MCF 10A (cell line): ENCODE data around the gene SLC44A5. TPM values are rescaled to one million over a fixed set of nuclear protein-coding genes. Genes with fewer than 3 reads are reported as not detected.
"Not testable (repeated sequence)": the region's sequence is repeated elsewhere in the genome, so short reads cannot be mapped to it uniquely, and the experiment has no call there.

ENCODE experiments used
- Bru-seq: library from RNA; stranded (reverse); fragments of 400-500 nt; gene quantifications from one replicate; lab custom pipeline; 2021; lab: Mats Ljungman, UMichigan
- BruChase-seq, 2 experiments: library from RNA; stranded (reverse); fragments of 400-500 nt; gene quantifications; one replicate each; lab custom pipeline; 2021; lab: Mats Ljungman, UMichigan
- BruUV-seq: library from RNA; stranded (reverse); fragments of 400-500 nt; replicated peaks from 2 replicates; lab custom pipeline; 2021; lab: Mats Ljungman, UMichigan
- CTCF ChIA-PET: fragments of 300-600 bp; sonication (Branson Sonifier 250); formaldehyde crosslinking; extraction: SDS; loops from one replicate; lab custom pipeline; 2021; ENCODE audit warnings: antibody characterized with exemption, inconsistent platforms; lab: Yijun Ruan, JAX
- POLR2A ChIA-PET: fragments of 300-600, 350-650 bp; sonication (Branson Sonifier 250); formaldehyde crosslinking; extraction: SDS; loops from one replicate; lab custom pipeline; 2020; ENCODE audit warnings: antibody characterized with exemption, inconsistent platforms; lab: Yijun Ruan, JAX
- DNase-seq: peaks from one replicate; pipeline ENCODE4 v3.0.0-alpha.2; 2018; ENCODE audit not compliant: unreplicated experiment
- H3K27ac Mint-ChIP-seq: one replicate; pipeline ENCODE4 v1.8.0; 2022; ENCODE audit warnings: mild to moderate bottlenecking, low read depth, mixed read lengths; ENCODE audit not compliant: unreplicated experiment
- H3K27me3 Mint-ChIP-seq: one replicate; pipeline ENCODE4 v1.8.0; 2022; ENCODE audit warnings: mixed read lengths; ENCODE audit not compliant: insufficient read depth, unreplicated experiment
- H3K36me3 Mint-ChIP-seq: one replicate; pipeline ENCODE4 v1.8.0; 2022; ENCODE audit warnings: mild to moderate bottlenecking, moderate library complexity, mixed read lengths; ENCODE audit not compliant: insufficient read depth, unreplicated experiment
- H3K4me1 Mint-ChIP-seq: one replicate; pipeline ENCODE4 v1.8.0; 2022; ENCODE audit warnings: mixed read lengths; ENCODE audit not compliant: insufficient read depth, unreplicated experiment
- H3K4me3 Mint-ChIP-seq: one replicate; pipeline ENCODE4 v1.8.0; 2022; ENCODE audit warnings: mild to moderate bottlenecking, moderate library complexity, mixed read lengths; ENCODE audit not compliant: unreplicated experiment
- H3K9me3 Mint-ChIP-seq: one replicate; pipeline ENCODE4 v1.8.0; 2022; ENCODE audit warnings: mixed read lengths; ENCODE audit not compliant: unreplicated experiment
- intact Hi-C: fragments of 100-400 bp; cut with micrococcal nuclease; formaldehyde crosslinking; loops from 2 replicates; pipeline ENCODE4 v1.14.1; 2022
- long read RNA-seq: library from polyadenylated mRNA; stranded (forward); transcript quantifications from one replicate; pipeline ENCODE4 v2.0.0, GENCODE V29; 2022
- total RNA-seq: library from RNA; stranded (reverse); gene quantifications from 2 replicates; pipeline ENCODE4 v1.2.3, GENCODE V29; 2022
- TF ChIP-seq, protein P1 (sequence below): fragments of 200-600 bp; IDR thresholded peaks from one replicate; pipeline ENCODE4 v1.8.0; 2022; ENCODE audit warnings: antibody characterized with exemption, mild to moderate bottlenecking; ENCODE audit not compliant: unreplicated experiment

The SLC44A5 gene
- total RNA-seq, result 11.6 and 14.3 TPM in 2 replicates
- percentile 56 among the genes with signal in this experiment for Bru-seq, nascent RNA
- percentile 46 among the genes with signal in this experiment for BruChase-seq, experiment 1, labeled RNA remaining after a 6-hour chase
- BruChase-seq, experiment 2, labeled RNA remaining after a 2-hour chase, result percentile 49 among the genes with signal in this experiment
- long read RNA-seq, partial matches to known transcripts, result 3 of 37 reads
- long read RNA-seq, other reads (novel, unspliced or antisense), result 34 of 37 reads

DNA sequence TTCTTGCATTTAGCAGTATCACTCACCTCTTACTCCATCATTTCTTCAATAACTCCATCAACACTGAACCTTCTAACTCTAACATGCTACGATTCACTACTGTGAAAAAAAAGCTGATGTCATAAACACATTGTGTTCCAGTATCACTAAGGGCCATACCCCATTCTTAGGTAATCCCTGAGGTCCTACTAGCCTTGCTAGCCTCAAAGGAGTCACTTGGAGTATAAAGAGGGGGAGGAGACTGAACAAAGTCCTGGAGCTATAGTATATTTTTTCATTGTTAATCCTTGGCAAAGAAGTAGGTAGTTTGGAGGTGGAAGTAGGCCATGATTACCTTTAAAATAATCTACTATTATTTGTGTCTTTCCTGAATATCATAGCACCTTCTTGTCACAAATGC lies at the start of gene SLC44A5:
Gene SLC44A5 (minus strand): TSS at position 101 of the 400 bp plus-strand sequence. CDS start 69,667 bp downstream, outside the sequence.
- BruUV-seq, result no TSS peak
- Mint-ChIP-seq H3K9me3 (no peaks in the 10 kb centered on the region), H3K36me3 (no peaks in the 10 kb centered on the region), H3K27ac (no peak within 1 kb of the TSS), H3K4me1 (peaks cover 6% of the 10 kb centered on the region), H3K27me3 (peaks cover 29% of the 10 kb centered on the region), H3K4me3 (no peak within 1 kb of the TSS)
- TF ChIP-seq, protein P1, sequence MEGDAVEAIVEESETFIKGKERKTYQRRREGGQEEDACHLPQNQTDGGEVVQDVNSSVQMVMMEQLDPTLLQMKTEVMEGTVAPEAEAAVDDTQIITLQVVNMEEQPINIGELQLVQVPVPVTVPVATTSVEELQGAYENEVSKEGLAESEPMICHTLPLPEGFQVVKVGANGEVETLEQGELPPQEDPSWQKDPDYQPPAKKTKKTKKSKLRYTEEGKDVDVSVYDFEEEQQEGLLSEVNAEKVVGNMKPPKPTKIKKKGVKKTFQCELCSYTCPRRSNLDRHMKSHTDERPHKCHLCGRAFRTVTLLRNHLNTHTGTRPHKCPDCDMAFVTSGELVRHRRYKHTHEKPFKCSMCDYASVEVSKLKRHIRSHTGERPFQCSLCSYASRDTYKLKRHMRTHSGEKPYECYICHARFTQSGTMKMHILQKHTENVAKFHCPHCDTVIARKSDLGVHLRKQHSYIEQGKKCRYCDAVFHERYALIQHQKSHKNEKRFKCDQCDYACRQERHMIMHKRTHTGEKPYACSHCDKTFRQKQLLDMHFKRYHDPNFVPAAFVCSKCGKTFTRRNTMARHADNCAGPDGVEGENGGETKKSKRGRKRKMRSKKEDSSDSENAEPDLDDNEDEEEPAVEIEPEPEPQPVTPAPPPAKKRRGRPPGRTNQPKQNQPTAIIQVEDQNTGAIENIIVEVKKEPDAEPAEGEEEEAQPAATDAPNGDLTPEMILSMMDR, result no peak
- intact Hi-C loops, result no loop called here
- ChIA-PET POLR2A (no interaction called here), CTCF (interaction anchor here (0.8 to 2.5 kb wide), 2 partner anchors 21 to 378 kb away, joined by 3 to 12 read pairs; no protein-coding TSS in a partner anchor)
- no peak for DNase-seq

DNA sequence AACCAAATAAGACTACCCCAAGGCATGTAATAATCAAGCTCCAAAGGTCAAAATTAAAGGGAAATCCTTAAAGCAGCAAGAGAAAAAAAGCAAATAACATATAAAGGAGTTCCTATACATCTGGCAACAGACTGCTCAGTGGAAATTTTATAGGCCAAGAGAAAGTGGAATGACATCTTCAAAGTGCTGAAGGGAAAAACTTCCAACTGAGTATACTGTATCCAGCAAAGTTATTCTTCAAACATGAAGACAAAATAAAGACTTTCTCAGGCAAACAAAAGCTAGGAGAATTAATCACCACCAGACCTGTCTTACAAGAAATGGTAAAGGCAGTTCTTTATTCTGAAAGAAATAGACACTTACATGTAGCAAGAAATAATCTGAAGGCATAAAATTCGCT lies 45.0 kb upstream of the SLC44A5 start:
- H3K27me3 Mint-ChIP-seq, result peaks cover 30% of the 10 kb centered on the region
- ChIA-PET POLR2A (interaction anchor here (0.6 kb wide), 1 partner anchor 18 kb away, joined by 6 read pairs; no protein-coding TSS in a partner anchor), CTCF (interaction anchor here (1.3 kb wide), 1 partner anchor 24 kb away, joined by 8 read pairs; no protein-coding TSS in a partner anchor)
- H3K36me3 Mint-ChIP-seq, result no peaks in the 10 kb centered on the region
- BruUV-seq, result no TSS peak
- intact Hi-C loops, result no loop called here
- H3K27ac Mint-ChIP-seq, result no peak overlapping the region
- H3K4me1 Mint-ChIP-seq, result no peaks in the 10 kb centered on the region
- H3K9me3 Mint-ChIP-seq, result peaks cover 5% of the 10 kb centered on the region
- TF ChIP-seq, protein P1, result no peak
- no peak overlapping the region for H3K4me3 Mint-ChIP-seq
- no peak for DNase-seq

DNA sequence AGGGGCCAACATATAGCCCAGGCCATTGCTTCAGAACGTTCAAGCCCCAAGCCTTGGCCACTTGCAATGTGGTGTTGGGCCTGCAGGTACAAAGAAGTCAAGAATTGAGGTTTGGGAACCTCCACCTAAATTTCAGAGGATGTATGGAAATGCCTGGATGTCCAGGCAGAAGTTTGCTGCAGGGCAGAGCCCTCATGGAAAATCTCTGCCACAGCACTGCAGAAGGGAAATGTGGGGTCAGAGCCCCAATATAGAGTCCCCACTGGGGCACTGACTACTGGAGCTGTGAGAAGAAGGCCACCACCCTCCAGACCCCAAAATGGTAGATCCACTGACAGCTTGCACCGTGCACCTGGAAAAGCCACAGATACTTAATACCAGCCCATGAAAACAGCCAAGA lies 36.3 kb upstream of the SLC44A5 start:
- POLR2A ChIA-PET, CTCF ChIA-PET, H3K4me3 Mint-ChIP-seq, H3K27me3 Mint-ChIP-seq, BruUV-seq, H3K9me3 Mint-ChIP-seq, DNase-seq, H3K27ac Mint-ChIP-seq, H3K4me1 Mint-ChIP-seq, H3K36me3 Mint-ChIP-seq, intact Hi-C loops: not testable (repeated sequence)

DNA sequence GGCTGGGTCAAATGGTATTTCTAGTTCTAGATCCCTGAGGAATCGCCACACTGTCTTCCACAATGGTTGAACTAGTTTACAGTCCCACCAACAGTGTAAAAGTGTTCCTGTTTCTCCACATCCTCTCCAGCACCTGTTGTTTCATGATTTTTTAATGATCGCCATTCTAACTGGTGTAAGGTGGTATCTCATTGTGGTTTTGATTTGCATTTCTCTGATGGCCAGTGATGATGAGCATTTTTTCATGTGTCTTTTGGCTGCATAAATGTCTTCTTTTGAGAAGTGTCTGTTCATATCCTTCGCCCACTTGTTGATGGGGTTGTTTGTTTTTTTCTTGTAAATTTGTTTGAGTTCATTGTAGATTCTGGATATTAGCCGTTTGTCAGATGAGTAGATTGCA lies 34.2 kb upstream of the SLC44A5 start:
- H3K9me3 Mint-ChIP-seq, CTCF ChIA-PET, POLR2A ChIA-PET, BruUV-seq, intact Hi-C loops, H3K4me1 Mint-ChIP-seq, H3K4me3 Mint-ChIP-seq, H3K36me3 Mint-ChIP-seq, H3K27me3 Mint-ChIP-seq, H3K27ac Mint-ChIP-seq, DNase-seq: not testable (repeated sequence)

DNA sequence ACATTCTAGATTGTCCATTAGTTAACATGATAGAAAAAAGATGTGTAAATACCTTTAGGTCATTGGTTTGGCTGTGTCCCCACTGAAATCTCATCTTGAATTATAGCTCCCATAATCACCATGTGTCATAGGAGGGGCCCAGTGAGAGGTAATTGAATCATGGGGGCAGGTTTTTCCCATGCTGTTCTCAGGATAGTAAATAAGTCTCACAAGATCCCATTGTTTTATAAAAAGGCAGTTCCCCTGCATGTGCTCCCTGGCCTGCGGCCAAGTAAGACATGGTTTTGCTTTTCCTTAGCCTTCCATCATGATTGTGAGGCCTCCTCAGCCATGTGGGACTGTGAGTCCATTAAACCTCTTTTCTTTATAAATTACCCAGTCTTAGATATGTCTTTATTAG lies 32.5 kb upstream of the SLC44A5 start:
- intact Hi-C loops, result no loop called here
- peak; percentile 14 for DNase-seq
- Mint-ChIP-seq H3K4me3 (no peak overlapping the region), H3K27me3 (no peaks in the 10 kb centered on the region), H3K9me3 (peaks cover 7% of the 10 kb centered on the region), H3K27ac (no peak overlapping the region), H3K36me3 (no peaks in the 10 kb centered on the region), H3K4me1 (no peaks in the 10 kb centered on the region)
- TF ChIP-seq, protein P1, result no peak
- BruUV-seq, result no TSS peak
- ChIA-PET POLR2A (interaction anchor here (0.6 kb wide), 1 partner anchor 83 kb away, joined by 3 read pairs; no protein-coding TSS in a partner anchor), CTCF (interaction anchor here (0.9 kb wide), 1 partner anchor 377 kb away, joined by 3 read pairs; no protein-coding TSS in a partner anchor)
